Central memory CD8-positive, alpha-beta T cell (primary cell): Measurements from ENCODE around the gene CUL2.
"Not testable (repeated sequence)": the region's sequence is repeated elsewhere in the genome, so short reads cannot be mapped to it uniquely, and the experiment has no call there.

ENCODE experiments used
- ATAC-seq: fragments of 150-1000 bp; cut with Tn5 transposase; replicated peaks from 2 replicates; pipeline ENCODE4 v1.10.0; 2022; ENCODE audit warnings: mild to moderate bottlenecking, moderate FRiP score, moderate number of reproducible peaks; ENCODE audit not compliant: poor library complexity, severe bottlenecking; ENCODE audit errors: extremely low read depth
- DNase-seq, 2 donors: peaks; one replicate each; pipeline ENCODE4 v3.0.0; 2021; ENCODE audit warnings: low spot score in 2 of 2
- H3K27ac Mint-ChIP-seq: one replicate; pipeline ENCODE4 v1.8.0; 2022; ENCODE audit warnings: low read depth, mild to moderate bottlenecking, moderate library complexity, mixed read lengths
- H3K27me3 Mint-ChIP-seq: one replicate; pipeline ENCODE4 v1.8.0; 2022; ENCODE audit warnings: mixed read lengths
- H3K36me3 Mint-ChIP-seq: one replicate; pipeline ENCODE4 v1.8.0; 2022; ENCODE audit warnings: mild to moderate bottlenecking, moderate library complexity, mixed read lengths; ENCODE audit not compliant: insufficient read depth
- H3K4me1 Mint-ChIP-seq: one replicate; pipeline ENCODE4 v1.8.0; 2022; ENCODE audit warnings: mixed read lengths
- H3K4me3 Mint-ChIP-seq: one replicate; pipeline ENCODE4 v1.8.0; 2022; ENCODE audit warnings: mild to moderate bottlenecking, moderate library complexity, mixed read lengths
- H3K9me3 Mint-ChIP-seq: one replicate; pipeline ENCODE4 v1.8.0; 2022; ENCODE audit warnings: mixed read lengths

CUL2 gene

DNA sequence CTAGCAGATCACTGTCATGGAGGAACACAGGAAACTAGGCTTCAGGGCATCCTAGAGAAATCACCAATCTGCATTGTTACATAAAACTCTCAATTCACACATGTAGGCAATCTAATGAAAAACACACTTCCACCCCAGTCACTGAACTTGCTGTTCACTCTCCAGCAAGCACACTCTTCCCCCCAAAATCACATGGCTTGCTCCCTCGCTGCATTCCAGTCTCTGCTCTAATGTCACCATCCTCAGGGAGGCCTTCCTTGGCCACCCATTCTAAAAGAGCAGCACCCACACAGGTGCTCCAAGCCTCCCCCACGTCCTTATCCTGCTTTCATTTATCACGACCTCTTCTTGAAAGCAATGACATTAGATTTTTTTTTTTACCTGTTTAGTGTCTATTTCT lies 19.6 kb downstream of the CUL2 start:
- Mint-ChIP-seq H3K9me3 (no peaks in the 10 kb centered on the region), H3K36me3 (peaks cover 36% of the 10 kb centered on the region), H3K4me1 (peaks cover 17% of the 10 kb centered on the region), H3K4me3 (no peak overlapping the region), H3K27me3 (no peaks in the 10 kb centered on the region), H3K27ac (peak overlapping the region; percentile 58)
- DNase-seq (no peak), ATAC-seq (no peak)

- Mint-ChIP-seq H3K27me3 (no peaks in the 10 kb centered on the region), H3K4me1 (peaks cover 8% of the 10 kb centered on the region), H3K27ac (no peak overlapping the region), H3K4me3 (no peak overlapping the region), H3K36me3 (peaks cover 46% of the 10 kb centered on the region), H3K9me3 (no peaks in the 10 kb centered on the region)
- ATAC-seq (no peak), DNase-seq (no peak)
Measured at GRCh38 chr10:35063837-35064454, 26.2 kb downstream of the CUL2 start.

GRCh38 chr10:35059481-35059880 lies 30.7 kb downstream of the CUL2 start:
- H3K27me3 Mint-ChIP-seq, result no peaks in the 10 kb centered on the region
- peak overlapping the region; percentile 94 for H3K27ac Mint-ChIP-seq
- H3K9me3 Mint-ChIP-seq, result no peaks in the 10 kb centered on the region
- peaks cover 29% of the 10 kb centered on the region for H3K4me1 Mint-ChIP-seq
- ATAC-seq (no peak), DNase-seq (no peak)
- peaks cover 32% of the 10 kb centered on the region for H3K36me3 Mint-ChIP-seq
- no peak overlapping the region for H3K4me3 Mint-ChIP-seq

DNA sequence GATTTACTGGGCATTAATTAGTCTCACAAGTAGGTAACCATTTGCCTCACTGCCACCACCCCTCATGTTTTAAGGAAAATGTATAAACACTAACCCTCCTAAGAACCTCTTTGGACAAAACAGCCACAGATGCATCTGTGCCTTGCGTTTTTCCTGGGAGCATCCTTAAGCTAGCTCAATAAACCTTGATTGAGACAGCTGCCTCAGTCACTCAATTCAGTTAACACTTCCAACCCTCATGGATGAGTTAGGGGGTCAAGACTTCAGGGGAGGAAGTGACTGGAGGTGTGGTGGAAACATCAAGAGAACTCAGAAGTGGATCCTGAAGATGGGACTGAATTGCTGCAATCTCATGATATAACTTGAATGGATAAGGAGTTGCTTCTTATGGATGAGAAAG lies 31.5 kb downstream of the CUL2 start:
- Mint-ChIP-seq H3K4me1 (peaks cover 29% of the 10 kb centered on the region), H3K27me3 (no peaks in the 10 kb centered on the region), H3K27ac (no peak overlapping the region), H3K4me3 (no peak overlapping the region), H3K9me3 (no peaks in the 10 kb centered on the region), H3K36me3 (peaks cover 36% of the 10 kb centered on the region)
- ATAC-seq, result no peak
- no peak for DNase-seq

DNA sequence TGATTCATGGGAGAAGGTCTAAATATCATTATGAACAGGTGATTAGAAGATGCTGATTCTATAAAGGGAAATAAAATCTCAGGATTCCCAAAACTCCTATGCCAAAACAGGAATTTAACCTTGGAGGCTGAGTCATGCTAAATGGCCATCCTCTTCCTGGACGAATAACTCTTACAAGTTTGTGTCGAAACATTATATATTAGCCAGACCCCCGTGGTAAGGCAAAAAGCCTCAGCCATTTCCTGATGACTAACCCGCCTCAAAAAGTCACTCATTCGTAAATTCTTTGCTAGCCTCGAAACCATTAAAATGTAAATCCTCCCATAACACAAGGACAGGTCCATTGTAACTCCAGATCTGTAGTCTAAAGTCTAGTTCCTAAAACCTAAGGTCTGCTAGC lies 32.0 kb downstream of the CUL2 start:
- peaks cover 39% of the 10 kb centered on the region for H3K36me3 Mint-ChIP-seq
- no peaks in the 10 kb centered on the region for H3K27me3 Mint-ChIP-seq
- H3K27ac Mint-ChIP-seq, result no peak overlapping the region
- ATAC-seq (no peak), DNase-seq (no peak)
- H3K4me3 Mint-ChIP-seq, result no peak overlapping the region
- H3K4me1 Mint-ChIP-seq, result peaks cover 29% of the 10 kb centered on the region
- H3K9me3 Mint-ChIP-seq, result no peaks in the 10 kb centered on the region

- H3K27me3 Mint-ChIP-seq, result no peaks in the 10 kb centered on the region
- H3K4me3 Mint-ChIP-seq, result no peak overlapping the region
- no peaks in the 10 kb centered on the region for H3K9me3 Mint-ChIP-seq
- H3K27ac Mint-ChIP-seq, result peak overlapping the region; percentile 8
- no peak for DNase-seq
- H3K4me1 Mint-ChIP-seq, result peaks cover 29% of the 10 kb centered on the region
- no peak for ATAC-seq
- peaks cover 45% of the 10 kb centered on the region for H3K36me3 Mint-ChIP-seq
Measured at GRCh38 chr10:35056686-35057085, 33.5 kb downstream of the CUL2 start.

DNA sequence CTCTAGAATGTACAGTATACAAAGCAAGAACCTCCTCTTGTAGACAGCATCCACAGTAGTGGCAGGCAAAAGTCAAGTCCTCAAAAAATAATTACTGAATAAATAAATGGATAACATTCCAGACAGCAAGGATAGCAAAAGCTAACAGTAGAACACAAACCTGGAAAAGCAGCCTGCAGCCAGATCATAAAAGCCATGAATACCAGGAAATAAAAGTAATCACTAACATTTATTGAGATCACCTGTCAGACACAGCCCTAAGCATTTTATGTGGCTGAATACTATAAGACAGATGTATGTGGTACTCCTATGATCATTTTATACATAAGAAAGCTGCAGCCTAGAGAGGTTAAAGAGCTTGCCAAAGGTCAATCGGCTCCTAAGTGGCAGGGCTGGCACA lies 34.0 kb downstream of the CUL2 start:
- Mint-ChIP-seq H3K36me3 (peaks cover 43% of the 10 kb centered on the region), H3K4me3 (no peak overlapping the region), H3K27me3 (no peaks in the 10 kb centered on the region), H3K9me3 (no peaks in the 10 kb centered on the region), H3K27ac (peak overlapping the region; percentile 58), H3K4me1 (peaks cover 29% of the 10 kb centered on the region)
- DNase-seq, result no peak
- ATAC-seq, result no peak

DNA sequence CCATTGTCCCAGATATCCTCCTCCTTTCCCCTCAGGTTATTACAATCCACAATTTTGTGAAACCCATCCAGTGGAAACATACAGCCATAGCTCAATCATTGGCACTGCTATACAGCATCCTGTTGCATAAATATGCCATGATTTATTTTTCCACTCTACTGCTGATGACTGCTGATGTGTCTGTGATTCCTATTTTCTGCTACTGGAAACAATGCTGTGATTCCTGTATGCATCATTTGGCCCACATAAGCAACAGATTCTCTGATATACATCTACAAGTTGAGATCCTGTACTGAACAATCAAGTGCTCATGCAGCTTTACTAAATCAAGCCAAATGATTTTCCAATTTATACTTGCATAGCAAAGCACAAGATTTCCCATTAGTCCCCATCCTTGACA lies 39.6 kb downstream of the CUL2 start:
- Mint-ChIP-seq H3K27me3 (no peaks in the 10 kb centered on the region), H3K36me3 (peaks cover 57% of the 10 kb centered on the region), H3K27ac (no peak overlapping the region), H3K9me3 (no peaks in the 10 kb centered on the region), H3K4me3 (no peak overlapping the region), H3K4me1 (peaks cover 12% of the 10 kb centered on the region)
- no peak for DNase-seq
- ATAC-seq, result no peak

- peaks cover 9% of the 10 kb centered on the region for H3K4me1 Mint-ChIP-seq
- no peaks in the 10 kb centered on the region for H3K27me3 Mint-ChIP-seq
- H3K36me3 Mint-ChIP-seq, result peaks cover 64% of the 10 kb centered on the region
- ATAC-seq (no peak), DNase-seq (no peak)
- no peak overlapping the region for H3K4me3 Mint-ChIP-seq
- no peaks in the 10 kb centered on the region for H3K9me3 Mint-ChIP-seq
- no peak overlapping the region for H3K27ac Mint-ChIP-seq
Measured at GRCh38 chr10:35046074-35046473, 44.1 kb downstream of the CUL2 start.

- H3K27ac Mint-ChIP-seq, H3K27me3 Mint-ChIP-seq, ATAC-seq, DNase-seq, H3K9me3 Mint-ChIP-seq, H3K4me1 Mint-ChIP-seq, H3K4me3 Mint-ChIP-seq: not testable (repeated sequence)
- peaks cover 61% of the 10 kb centered on the region for H3K36me3 Mint-ChIP-seq
Measured at GRCh38 chr10:35045275-35045674, 44.9 kb downstream of the CUL2 start.

- Mint-ChIP-seq H3K27ac (no peak overlapping the region), H3K36me3 (peaks cover 61% of the 10 kb centered on the region)
- no peak for ATAC-seq
Measured at GRCh38 chr10:35043796-35044344, 46.3 kb downstream of the CUL2 start.

GRCh38 chr10:35042783-35043182 lies 47.4 kb downstream of the CUL2 start:
- Mint-ChIP-seq H3K27ac (peak overlapping the region; percentile 36), H3K4me1 (peaks cover 9% of the 10 kb centered on the region), H3K27me3 (no peaks in the 10 kb centered on the region), H3K36me3 (peaks cover 57% of the 10 kb centered on the region), H3K9me3 (no peaks in the 10 kb centered on the region), H3K4me3 (no peak overlapping the region)
- ATAC-seq (no peak), DNase-seq (no peak)

More at GRCh38 chr10:35043796-35044344, 46.3 kb downstream of the CUL2 start:
- H3K9me3 Mint-ChIP-seq, result no peaks in the 10 kb centered on the region
- H3K4me3 Mint-ChIP-seq, result no peak overlapping the region
- no peaks in the 10 kb centered on the region for H3K27me3 Mint-ChIP-seq
- DNase-seq, result no peak
- H3K4me1 Mint-ChIP-seq, result peaks cover 9% of the 10 kb centered on the region

DNA sequence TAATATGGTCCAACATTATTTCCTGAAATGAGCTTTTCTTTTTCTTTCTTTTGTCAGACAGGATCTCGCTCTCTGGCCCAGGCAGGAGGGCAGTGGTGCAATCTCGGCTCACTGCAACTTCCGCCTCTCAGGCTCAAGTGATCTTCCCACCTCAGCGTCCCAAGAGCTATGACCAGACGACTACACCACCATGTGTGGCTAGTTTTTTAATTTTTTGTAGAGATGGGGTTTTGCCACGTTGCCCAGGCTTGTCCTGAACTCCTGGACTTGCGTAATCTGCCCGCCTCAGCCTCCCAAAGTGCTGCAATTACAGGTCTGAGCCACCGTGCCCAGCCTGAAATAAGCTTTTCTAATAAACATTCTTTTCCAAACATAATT lies 48.6 kb downstream of the CUL2 start:
- DNase-seq (no peak), ATAC-seq (no peak)
- Mint-ChIP-seq H3K36me3 (peaks cover 48% of the 10 kb centered on the region), H3K27me3 (no peaks in the 10 kb centered on the region), H3K27ac (no peak overlapping the region), H3K4me1 (peaks cover 10% of the 10 kb centered on the region), H3K4me3 (no peak overlapping the region), H3K9me3 (no peaks in the 10 kb centered on the region)
